ENCODE data around the gene HEBP2. TPM values are rescaled to one million over a fixed set of nuclear protein-coding genes. Genes with fewer than 3 reads are reported as not detected.

HEBP2 gene
- total and polyA plus RNA-seq, 2 experiments from 2014 or later, result 25.6 to 118 TPM

DNA sequence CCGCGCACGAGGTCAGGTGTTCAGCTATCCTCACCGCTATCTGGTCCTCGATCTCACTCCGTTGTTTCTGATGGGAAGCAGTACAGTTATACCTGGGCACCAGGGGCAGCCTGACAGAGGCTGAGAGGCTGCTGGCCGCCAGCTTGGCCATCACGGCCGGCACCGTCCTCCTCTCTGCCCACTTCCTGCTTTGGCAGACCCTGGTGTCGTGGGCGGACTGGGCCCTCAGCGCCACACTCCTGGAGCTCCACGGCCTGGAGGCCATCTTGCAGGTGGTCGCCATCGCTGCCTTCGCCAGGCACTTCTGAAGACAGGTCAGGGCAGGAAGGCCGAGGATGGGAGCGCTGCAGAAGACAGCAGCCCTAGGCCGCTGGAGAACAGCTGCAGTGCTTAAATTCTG is 60.1 kb downstream of the HEBP2 start:
- H3K27ac ChIP-seq (ENCODE audit: low read depth), result no peak overlapping the region
- peaks cover 20% of the 10 kb centered on the region for H3K36me3 Mint-ChIP-seq (ENCODE audit: low read depth)

More for the DNA sequence above, 60.1 kb downstream of the HEBP2 start:
- ATAC-seq (no peak), DNase-seq (ENCODE audit: low spot score) (no peak)
- Histone ChIP-seq H3K4me2 (no peak overlapping the region), H3K36me3 (ENCODE audit: insufficient read depth) (no peaks in the 10 kb centered on the region), H2AFZ (no peak overlapping the region), H4K20me1 (replicated peaks; ENCODE audit: insufficient read depth) (no peaks in the 10 kb centered on the region), H3F3A (replicated peaks; ENCODE audit: low read depth) (no peaks in the 10 kb centered on the region), H3K9me2 (ENCODE audit: insufficient read depth) (no peaks in the 10 kb centered on the region; the same call in 1 of the 2 replicates), H3K4me1 (ENCODE audit: insufficient read depth) (0 out of 2 replicates have a peak, but pooled peaks cover 7% of the 10 kb centered on the region), H3K4me3 (no peak overlapping the region), H3K27me3 (ENCODE audit: insufficient read depth) (no peaks in the 10 kb centered on the region), H3K79me2 (replicated peaks; ENCODE audit: insufficient read depth) (no peaks in the 10 kb centered on the region)
- no peak overlapping the region for H3K27ac Mint-ChIP-seq
- no peak overlapping the region for H3K4me3 Mint-ChIP-seq
- peaks cover 6% of the 10 kb centered on the region for H3K4me1 Mint-ChIP-seq
- H3K9me3 Mint-ChIP-seq, result no peaks in the 10 kb centered on the region
- peaks cover 5% of the 10 kb centered on the region for H3K27me3 Mint-ChIP-seq (ENCODE audit: insufficient read depth, low read depth, poor library complexity)
- TF ChIP-seq CREB1 (CRISPR knock-in tag; IDR thresholded peaks at IDR 0.05; ENCODE audit: low read depth), result no peak
- no peak for TF ChIP-seq EZH2 (IDR thresholded peaks at IDR 0.05; ENCODE audit: low read depth, unreplicated experiment)
- TF ChIP-seq, protein P1, sequence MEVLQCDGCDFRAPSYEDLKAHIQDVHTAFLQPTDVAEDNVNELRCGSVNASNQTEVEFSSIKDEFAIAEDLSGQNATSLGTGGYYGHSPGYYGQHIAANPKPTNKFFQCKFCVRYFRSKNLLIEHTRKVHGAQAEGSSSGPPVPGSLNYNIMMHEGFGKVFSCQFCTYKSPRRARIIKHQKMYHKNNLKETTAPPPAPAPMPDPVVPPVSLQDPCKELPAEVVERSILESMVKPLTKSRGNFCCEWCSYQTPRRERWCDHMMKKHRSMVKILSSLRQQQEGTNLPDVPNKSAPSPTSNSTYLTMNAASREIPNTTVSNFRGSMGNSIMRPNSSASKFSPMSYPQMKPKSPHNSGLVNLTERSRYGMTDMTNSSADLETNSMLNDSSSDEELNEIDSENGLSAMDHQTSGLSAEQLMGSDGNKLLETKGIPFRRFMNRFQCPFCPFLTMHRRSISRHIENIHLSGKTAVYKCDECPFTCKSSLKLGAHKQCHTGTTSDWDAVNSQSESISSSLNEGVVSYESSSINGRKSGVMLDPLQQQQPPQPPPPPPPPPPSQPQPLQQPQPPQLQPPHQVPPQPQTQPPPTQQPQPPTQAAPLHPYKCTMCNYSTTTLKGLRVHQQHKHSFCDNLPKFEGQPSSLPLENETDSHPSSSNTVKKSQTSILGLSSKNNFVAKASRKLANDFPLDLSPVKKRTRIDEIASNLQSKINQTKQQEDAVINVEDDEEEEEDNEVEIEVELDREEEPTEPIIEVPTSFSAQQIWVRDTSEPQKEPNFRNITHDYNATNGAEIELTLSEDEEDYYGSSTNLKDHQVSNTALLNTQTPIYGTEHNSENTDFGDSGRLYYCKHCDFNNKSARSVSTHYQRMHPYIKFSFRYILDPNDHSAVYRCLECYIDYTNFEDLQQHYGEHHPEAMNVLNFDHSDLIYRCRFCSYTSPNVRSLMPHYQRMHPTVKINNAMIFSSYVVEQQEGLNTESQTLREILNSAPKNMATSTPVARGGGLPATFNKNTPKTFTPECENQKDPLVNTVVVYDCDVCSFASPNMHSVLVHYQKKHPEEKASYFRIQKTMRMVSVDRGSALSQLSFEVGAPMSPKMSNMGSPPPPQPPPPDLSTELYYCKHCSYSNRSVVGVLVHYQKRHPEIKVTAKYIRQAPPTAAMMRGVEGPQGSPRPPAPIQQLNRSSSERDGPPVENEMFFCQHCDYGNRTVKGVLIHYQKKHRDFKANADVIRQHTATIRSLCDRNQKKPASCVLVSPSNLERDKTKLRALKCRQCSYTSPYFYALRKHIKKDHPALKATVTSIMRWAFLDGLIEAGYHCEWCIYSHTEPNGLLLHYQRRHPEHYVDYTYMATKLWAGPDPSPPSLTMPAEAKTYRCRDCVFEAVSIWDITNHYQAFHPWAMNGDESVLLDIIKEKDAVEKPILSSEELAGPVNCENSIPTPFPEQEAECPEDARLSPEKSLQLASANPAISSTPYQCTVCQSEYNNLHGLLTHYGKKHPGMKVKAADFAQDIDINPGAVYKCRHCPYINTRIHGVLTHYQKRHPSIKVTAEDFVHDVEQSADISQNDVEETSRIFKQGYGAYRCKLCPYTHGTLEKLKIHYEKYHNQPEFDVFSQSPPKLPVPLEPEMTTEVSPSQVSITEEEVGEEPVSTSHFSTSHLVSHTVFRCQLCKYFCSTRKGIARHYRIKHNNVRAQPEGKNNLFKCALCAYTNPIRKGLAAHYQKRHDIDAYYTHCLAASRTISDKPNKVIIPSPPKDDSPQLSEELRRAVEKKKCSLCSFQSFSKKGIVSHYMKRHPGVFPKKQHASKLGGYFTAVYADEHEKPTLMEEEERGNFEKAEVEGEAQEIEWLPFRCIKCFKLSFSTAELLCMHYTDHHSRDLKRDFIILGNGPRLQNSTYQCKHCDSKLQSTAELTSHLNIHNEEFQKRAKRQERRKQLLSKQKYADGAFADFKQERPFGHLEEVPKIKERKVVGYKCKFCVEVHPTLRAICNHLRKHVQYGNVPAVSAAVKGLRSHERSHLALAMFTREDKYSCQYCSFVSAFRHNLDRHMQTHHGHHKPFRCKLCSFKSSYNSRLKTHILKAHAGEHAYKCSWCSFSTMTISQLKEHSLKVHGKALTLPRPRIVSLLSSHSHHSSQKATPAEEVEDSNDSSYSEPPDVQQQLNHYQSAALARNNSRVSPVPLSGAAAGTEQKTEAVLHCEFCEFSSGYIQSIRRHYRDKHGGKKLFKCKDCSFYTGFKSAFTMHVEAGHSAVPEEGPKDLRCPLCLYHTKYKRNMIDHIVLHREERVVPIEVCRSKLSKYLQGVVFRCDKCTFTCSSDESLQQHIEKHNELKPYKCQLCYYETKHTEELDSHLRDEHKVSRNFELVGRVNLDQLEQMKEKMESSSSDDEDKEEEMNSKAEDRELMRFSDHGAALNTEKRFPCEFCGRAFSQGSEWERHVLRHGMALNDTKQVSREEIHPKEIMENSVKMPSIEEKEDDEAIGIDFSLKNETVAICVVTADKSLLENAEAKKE (CRISPR knock-in tag; IDR thresholded peaks at IDR 0.05), result no peak
- TF ChIP-seq, protein P2, sequence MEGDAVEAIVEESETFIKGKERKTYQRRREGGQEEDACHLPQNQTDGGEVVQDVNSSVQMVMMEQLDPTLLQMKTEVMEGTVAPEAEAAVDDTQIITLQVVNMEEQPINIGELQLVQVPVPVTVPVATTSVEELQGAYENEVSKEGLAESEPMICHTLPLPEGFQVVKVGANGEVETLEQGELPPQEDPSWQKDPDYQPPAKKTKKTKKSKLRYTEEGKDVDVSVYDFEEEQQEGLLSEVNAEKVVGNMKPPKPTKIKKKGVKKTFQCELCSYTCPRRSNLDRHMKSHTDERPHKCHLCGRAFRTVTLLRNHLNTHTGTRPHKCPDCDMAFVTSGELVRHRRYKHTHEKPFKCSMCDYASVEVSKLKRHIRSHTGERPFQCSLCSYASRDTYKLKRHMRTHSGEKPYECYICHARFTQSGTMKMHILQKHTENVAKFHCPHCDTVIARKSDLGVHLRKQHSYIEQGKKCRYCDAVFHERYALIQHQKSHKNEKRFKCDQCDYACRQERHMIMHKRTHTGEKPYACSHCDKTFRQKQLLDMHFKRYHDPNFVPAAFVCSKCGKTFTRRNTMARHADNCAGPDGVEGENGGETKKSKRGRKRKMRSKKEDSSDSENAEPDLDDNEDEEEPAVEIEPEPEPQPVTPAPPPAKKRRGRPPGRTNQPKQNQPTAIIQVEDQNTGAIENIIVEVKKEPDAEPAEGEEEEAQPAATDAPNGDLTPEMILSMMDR (conservative IDR thresholded peaks at IDR 0.05; ENCODE audit: low read depth in 2 of 2), result no peak
- TF ChIP-seq EZH2phosphoT487 (IDR thresholded peaks at IDR 0.05; ENCODE audit: unreplicated experiment), result no peak
- TF ChIP-seq NANOG (IDR thresholded peaks at IDR 0.05; ENCODE audit: borderline replicate concordance), result no peak
- no peak for TF ChIP-seq POLR2AphosphoS5 (IDR thresholded peaks at IDR 0.05; ENCODE audit: low read depth)
- TF ChIP-seq, protein P3, sequence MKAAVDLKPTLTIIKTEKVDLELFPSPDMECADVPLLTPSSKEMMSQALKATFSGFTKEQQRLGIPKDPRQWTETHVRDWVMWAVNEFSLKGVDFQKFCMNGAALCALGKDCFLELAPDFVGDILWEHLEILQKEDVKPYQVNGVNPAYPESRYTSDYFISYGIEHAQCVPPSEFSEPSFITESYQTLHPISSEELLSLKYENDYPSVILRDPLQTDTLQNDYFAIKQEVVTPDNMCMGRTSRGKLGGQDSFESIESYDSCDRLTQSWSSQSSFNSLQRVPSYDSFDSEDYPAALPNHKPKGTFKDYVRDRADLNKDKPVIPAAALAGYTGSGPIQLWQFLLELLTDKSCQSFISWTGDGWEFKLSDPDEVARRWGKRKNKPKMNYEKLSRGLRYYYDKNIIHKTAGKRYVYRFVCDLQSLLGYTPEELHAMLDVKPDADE (IDR thresholded peaks at IDR 0.05), result no peak
- TF ChIP-seq STAT1 (IDR thresholded peaks at IDR 0.05; ENCODE audit: unreplicated experiment), result no peak
- no peak for TF ChIP-seq JUNB (IDR thresholded peaks at IDR 0.05; ENCODE audit: unreplicated experiment)
- TF ChIP-seq ZNF331 (CRISPR knock-in tag; IDR thresholded peaks at IDR 0.05; ENCODE audit: low read depth), result no peak
- no peak for TF ChIP-seq ZNF114 (CRISPR knock-in tag; IDR thresholded peaks at IDR 0.05)
- TF ChIP-seq, protein P4, sequence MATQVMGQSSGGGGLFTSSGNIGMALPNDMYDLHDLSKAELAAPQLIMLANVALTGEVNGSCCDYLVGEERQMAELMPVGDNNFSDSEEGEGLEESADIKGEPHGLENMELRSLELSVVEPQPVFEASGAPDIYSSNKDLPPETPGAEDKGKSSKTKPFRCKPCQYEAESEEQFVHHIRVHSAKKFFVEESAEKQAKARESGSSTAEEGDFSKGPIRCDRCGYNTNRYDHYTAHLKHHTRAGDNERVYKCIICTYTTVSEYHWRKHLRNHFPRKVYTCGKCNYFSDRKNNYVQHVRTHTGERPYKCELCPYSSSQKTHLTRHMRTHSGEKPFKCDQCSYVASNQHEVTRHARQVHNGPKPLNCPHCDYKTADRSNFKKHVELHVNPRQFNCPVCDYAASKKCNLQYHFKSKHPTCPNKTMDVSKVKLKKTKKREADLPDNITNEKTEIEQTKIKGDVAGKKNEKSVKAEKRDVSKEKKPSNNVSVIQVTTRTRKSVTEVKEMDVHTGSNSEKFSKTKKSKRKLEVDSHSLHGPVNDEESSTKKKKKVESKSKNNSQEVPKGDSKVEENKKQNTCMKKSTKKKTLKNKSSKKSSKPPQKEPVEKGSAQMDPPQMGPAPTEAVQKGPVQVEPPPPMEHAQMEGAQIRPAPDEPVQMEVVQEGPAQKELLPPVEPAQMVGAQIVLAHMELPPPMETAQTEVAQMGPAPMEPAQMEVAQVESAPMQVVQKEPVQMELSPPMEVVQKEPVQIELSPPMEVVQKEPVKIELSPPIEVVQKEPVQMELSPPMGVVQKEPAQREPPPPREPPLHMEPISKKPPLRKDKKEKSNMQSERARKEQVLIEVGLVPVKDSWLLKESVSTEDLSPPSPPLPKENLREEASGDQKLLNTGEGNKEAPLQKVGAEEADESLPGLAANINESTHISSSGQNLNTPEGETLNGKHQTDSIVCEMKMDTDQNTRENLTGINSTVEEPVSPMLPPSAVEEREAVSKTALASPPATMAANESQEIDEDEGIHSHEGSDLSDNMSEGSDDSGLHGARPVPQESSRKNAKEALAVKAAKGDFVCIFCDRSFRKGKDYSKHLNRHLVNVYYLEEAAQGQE (IDR thresholded peaks at IDR 0.05; ENCODE audit: unreplicated experiment), result no peak
